HG02798 (cell line): ENCODE measurements around the gene HOXD10.

Source experiments
- ATAC-seq: cut with Tn5 transposase; IDR thresholded peaks from one replicate; pipeline ENCODE4 v1.9.1; 2021; ENCODE audit warnings: mild to moderate bottlenecking; ENCODE audit not compliant: unreplicated experiment, poor library complexity

HOXD10 gene

GRCh38 chr2:176105730-176106580 lies 10.6 kb upstream of the HOXD10 start:
- no peak for ATAC-seq

- no peak for ATAC-seq
Observed at GRCh38 chr2:176106581-176107539, 9.7 kb upstream of the HOXD10 start, which contains the start of gene HOXD11. TSS of gene HOXD11 (plus strand) at chr2:176107280. CDS start at chr2:176107356, 76 bp downstream.

- ATAC-seq: no peak
Observed at GRCh38 chr2:176107731-176108181, 8.8 kb upstream of the HOXD10 start.

- no peak for ATAC-seq
Observed at GRCh38 chr2:176109192-176109901, 7.2 kb upstream of the HOXD10 start.

GRCh38 chr2:176109946-176110345 lies 6.6 kb upstream of the HOXD10 start:
- ATAC-seq: no peak

- no peak for ATAC-seq
Observed at GRCh38 chr2:176110415-176111308, 5.9 kb upstream of the HOXD10 start.

GRCh38 chr2:176111309-176111663 lies 5.3 kb upstream of the HOXD10 start:
- no peak for ATAC-seq

GRCh38 chr2:176111846-176112374 lies 4.7 kb upstream of the HOXD10 start:
- ATAC-seq: no peak

- no peak for ATAC-seq
Observed at GRCh38 chr2:176112375-176113302, 3.9 kb upstream of the HOXD10 start.

GRCh38 chr2:176114120-176114929 lies 2.3 kb upstream of the HOXD10 start:
- no peak for ATAC-seq

- no peak for ATAC-seq
Observed at GRCh38 chr2:176114930-176115625, 1.5 kb upstream of the HOXD10 start.

GRCh38 chr2:176117162-176117822 lies 714 bp downstream of the HOXD10 start:
- no peak for ATAC-seq

- no peak for ATAC-seq
Observed at GRCh38 chr2:176117823-176118371, 1.3 kb downstream of the HOXD10 start.

GRCh38 chr2:176118601-176119339 lies 2.2 kb downstream of the HOXD10 start:
- peak; percentile 56 for ATAC-seq
